OCI-LY1 (cell line): ENCODE results near the gene PDE4D.

ENCODE experiments used
- H2AFZ ChIP-seq: fragments of 200-600 bp; sonication (generic), shearing (Covaris generic); 2 replicates; pipeline ENCODE4 v1.6.0; 2014; ENCODE audit warnings: antibody characterized with exemption, mild to moderate bottlenecking, low read length
- H3F3A ChIP-seq: fragments of 200-600 bp; sonication (generic), shearing (Covaris generic); 2 replicates; pipeline ENCODE4 v1.6.0; 2014; ENCODE audit warnings: mild to moderate bottlenecking, antibody characterized with exemption, low read length, moderate library complexity; ENCODE audit not compliant: insufficient read depth
- H3K27ac ChIP-seq: fragments of 200-600 bp; sonication (generic); 2 replicates; pipeline ENCODE4 v1.5.1; 2014; ENCODE audit warnings: low read length, mixed run types, mild to moderate bottlenecking, low read depth; ENCODE audit not compliant: poor library complexity, severe bottlenecking
- H3K27me3 ChIP-seq: fragments of 200-600 bp; sonication (generic); 2 replicates; pipeline ENCODE4 v1.6.0; 2014; ENCODE audit warnings: antibody characterized with exemption, mild to moderate bottlenecking, low read length, moderate library complexity; ENCODE audit not compliant: insufficient read depth
- H3K36me3 ChIP-seq: fragments of 200-600 bp; sonication (generic); 2 replicates; pipeline ENCODE4 v1.6.1; 2014; ENCODE audit warnings: mild to moderate bottlenecking, antibody characterized with exemption, low read length, moderate library complexity, mixed read lengths; ENCODE audit not compliant: insufficient read depth
- H3K4me1 ChIP-seq: fragments of 200-600 bp; sonication (generic); 2 replicates; pipeline ENCODE4 v1.5.1; 2014; ENCODE audit warnings: mild to moderate bottlenecking, low read length, moderate library complexity; ENCODE audit not compliant: insufficient read depth, severe bottlenecking
- H3K4me2 ChIP-seq: fragments of 200-600 bp; sonication (generic), shearing (Covaris generic); 2 replicates; pipeline ENCODE4 v1.6.1; 2014; ENCODE audit warnings: low read length
- H3K4me3 ChIP-seq: fragments of 200-600 bp; sonication (generic); 2 replicates; pipeline ENCODE4 v1.5.1; 2014; ENCODE audit warnings: low read length, low read depth, mild to moderate bottlenecking, mixed read lengths; ENCODE audit not compliant: poor library complexity, severe bottlenecking
- H3K79me2 ChIP-seq: fragments of 200-600 bp; shearing (Covaris generic); 2 replicates; pipeline ENCODE4 v1.6.1; 2016; ENCODE audit warnings: mixed run types, low read length, mixed read lengths; ENCODE audit not compliant: insufficient read depth
- H3K9ac ChIP-seq: fragments of 200-600 bp; sonication (generic), shearing (Covaris generic); 2 replicates; pipeline ENCODE4 v1.6.1; 2014; ENCODE audit warnings: mild to moderate bottlenecking, low read length, mixed read lengths
- H3K9me2 ChIP-seq: fragments of 200-600 bp; sonication (generic), shearing (Covaris generic); 2 replicates; pipeline ENCODE4 v1.6.1; 2014; ENCODE audit warnings: low read depth, mild to moderate bottlenecking, low read length, mixed read lengths
- H3K9me3 ChIP-seq: fragments of 200-600 bp; shearing (Covaris generic); 2 replicates; pipeline ENCODE4 v1.6.1; 2014; ENCODE audit warnings: low read length, mixed read lengths
- H4K20me1 ChIP-seq: fragments of 200-600 bp; sonication (generic), shearing (Covaris generic); 2 replicates; pipeline ENCODE4 v1.6.0; 2016; ENCODE audit warnings: mild to moderate bottlenecking, low read length; ENCODE audit not compliant: insufficient read depth
- CTCF ChIP-seq: fragments of 200-600 bp; sonication (generic), shearing (Covaris generic); IDR thresholded peaks from 2 replicates; pipeline ENCODE4 v1.5.1; 2017; ENCODE audit warnings: mild to moderate bottlenecking, antibody characterized with exemption, low read length, moderate library complexity, mixed read lengths
- EZH2 ChIP-seq: fragments of 200-600 bp; sonication (generic), shearing (Covaris generic); IDR thresholded peaks from 2 replicates; pipeline ENCODE4 v1.8.0; 2017; ENCODE audit warnings: borderline replicate concordance, mixed run types, mild to moderate bottlenecking, antibody characterized with exemption, low read length, moderate library complexity, mixed read lengths

Gene PDE4D

DNA sequence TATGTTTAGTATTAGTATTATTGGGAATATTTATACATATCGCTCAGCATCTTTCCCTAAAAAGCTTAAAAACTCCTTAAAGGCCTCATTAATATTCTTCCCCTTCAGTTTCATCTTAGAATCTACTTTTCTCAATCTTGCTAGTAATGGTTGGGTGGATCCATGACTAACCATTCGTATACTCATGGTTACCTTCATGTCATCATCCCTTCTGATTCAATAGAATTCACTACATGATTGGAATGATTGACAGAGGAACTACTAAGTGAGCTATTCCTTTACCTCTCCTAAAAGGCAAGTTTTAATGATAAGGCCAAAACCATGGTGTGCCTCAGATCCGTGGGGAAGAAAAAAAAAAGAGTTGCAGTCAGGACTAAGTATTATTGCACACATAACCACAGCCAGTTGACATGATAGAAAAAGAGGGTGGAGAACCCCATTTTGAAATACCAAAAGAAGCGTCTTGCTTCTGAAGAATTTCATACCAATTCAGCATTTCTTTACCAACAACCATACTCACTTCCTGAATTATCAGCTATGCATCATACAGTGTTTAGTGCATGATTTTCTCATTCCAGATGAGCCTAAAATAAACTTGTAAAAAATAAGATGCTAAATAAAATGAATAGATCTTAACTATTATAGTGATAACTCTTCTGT lies 624.6 kb downstream of the PDE4D start:
- Histone ChIP-seq H3K36me3 (no peaks in the 10 kb centered on the region), H3K27me3 (no peaks in the 10 kb centered on the region), H3F3A (no peaks in the 10 kb centered on the region), H2AFZ (no peak overlapping the region), H3K4me1 (no peaks in the 10 kb centered on the region), H3K27ac (no peak overlapping the region), H3K9me2 (no peaks in the 10 kb centered on the region), H3K9ac (no peak overlapping the region), H3K4me3 (no peak overlapping the region), H3K9me3 (no peaks in the 10 kb centered on the region), H4K20me1 (no peaks in the 10 kb centered on the region), H3K79me2 (no peaks in the 10 kb centered on the region), H3K4me2 (no peak overlapping the region)
- TF ChIP-seq CTCF, result no peak
- no peak for TF ChIP-seq EZH2

DNA sequence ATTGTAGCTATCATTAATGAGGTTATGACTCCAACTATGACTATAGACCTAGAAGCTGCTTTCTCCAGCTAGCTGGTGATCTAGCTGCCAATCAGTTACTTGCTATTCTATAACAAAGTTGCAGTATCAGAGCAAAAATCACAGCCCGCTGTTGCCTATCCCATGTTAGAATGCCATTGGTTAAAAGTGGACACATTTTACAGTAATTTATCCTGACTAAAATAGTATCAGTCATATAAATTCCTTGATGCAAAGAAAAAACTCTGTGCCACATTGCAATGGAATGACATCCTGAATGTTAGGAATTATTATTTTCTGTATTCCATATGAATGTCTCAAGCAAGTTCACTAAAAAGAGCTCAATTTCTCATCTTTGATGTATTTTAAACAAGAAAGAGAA lies 626.5 kb downstream of the PDE4D start:
- Histone ChIP-seq H3F3A (no peaks in the 10 kb centered on the region), H2AFZ (no peak overlapping the region), H3K9me2 (no peaks in the 10 kb centered on the region), H3K9me3 (no peaks in the 10 kb centered on the region), H3K4me1 (no peaks in the 10 kb centered on the region), H3K4me2 (no peak overlapping the region), H3K27me3 (no peaks in the 10 kb centered on the region), H4K20me1 (no peaks in the 10 kb centered on the region), H3K36me3 (no peaks in the 10 kb centered on the region), H3K4me3 (no peak overlapping the region), H3K9ac (no peak overlapping the region), H3K27ac (no peak overlapping the region), H3K79me2 (no peaks in the 10 kb centered on the region)
- TF ChIP-seq CTCF (no peak), EZH2 (no peak)

DNA sequence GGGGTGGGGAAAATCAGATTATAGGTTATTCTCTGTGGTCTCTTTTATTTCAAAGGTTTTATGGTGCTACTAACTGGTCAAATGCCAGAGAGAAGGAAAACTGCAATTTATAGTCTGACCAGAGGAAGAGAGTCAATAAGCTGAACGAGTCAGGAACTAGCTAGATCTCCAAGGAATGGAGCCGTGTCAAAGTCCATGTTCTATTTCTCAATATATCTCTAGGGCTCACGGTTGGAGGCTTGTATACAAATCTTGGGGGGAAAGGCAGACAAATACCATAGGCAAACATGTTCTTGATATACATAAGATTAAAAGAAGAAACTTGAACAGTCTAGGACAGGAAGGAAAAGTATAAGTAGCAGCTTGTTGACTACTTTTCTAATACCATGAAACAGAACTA lies 627.1 kb downstream of the PDE4D start:
- Histone ChIP-seq H3K79me2 (no peaks in the 10 kb centered on the region), H3K27me3 (no peaks in the 10 kb centered on the region), H3K27ac (no peak overlapping the region), H3K9me3 (no peaks in the 10 kb centered on the region), H3K4me1 (no peaks in the 10 kb centered on the region), H3F3A (no peaks in the 10 kb centered on the region), H3K9ac (no peak overlapping the region), H3K4me3 (no peak overlapping the region), H2AFZ (no peak overlapping the region), H3K4me2 (no peak overlapping the region), H4K20me1 (no peaks in the 10 kb centered on the region), H3K9me2 (no peaks in the 10 kb centered on the region), H3K36me3 (no peaks in the 10 kb centered on the region)
- TF ChIP-seq CTCF, result no peak
- TF ChIP-seq EZH2, result no peak
